Endodermal cell (in vitro differentiated cells): ENCODE measurements around the gene LCORL. TPM values are rescaled to one million over a fixed set of nuclear protein-coding genes. Genes with fewer than 3 reads are reported as not detected.

ENCODE experiments used
- DNase-seq: peaks from one replicate; pipeline ENCODE4 v3.0.0-alpha.2; 2017
- H3K27ac ChIP-seq: 2 replicates; pipeline ENCODE4 v1.5.1; 2013; ENCODE audit warnings: mild to moderate bottlenecking, low read depth, low read length, moderate library complexity
- H3K27me3 ChIP-seq: 2 replicates; pipeline ENCODE4 v1.6.1; 2013; ENCODE audit warnings: mild to moderate bottlenecking, low read length, moderate library complexity; ENCODE audit not compliant: insufficient read depth, control insufficient read depth, poor library complexity, severe bottlenecking
- H3K36me3 ChIP-seq: 2 replicates; pipeline ENCODE4 v1.7.0; 2013; ENCODE audit warnings: mild to moderate bottlenecking, low read length, moderate library complexity; ENCODE audit not compliant: control insufficient read depth, insufficient read depth
- H3K4me1 ChIP-seq: one replicate; pipeline ENCODE4 v1.7.0; 2013; ENCODE audit warnings: low read length; ENCODE audit not compliant: control insufficient read depth, insufficient read depth
- H3K4me3 ChIP-seq: 2 replicates; pipeline ENCODE4 v1.5.1; 2013; ENCODE audit warnings: mild to moderate bottlenecking, low read length, moderate library complexity
- H3K9ac ChIP-seq: 2 replicates; pipeline ENCODE4 v1.6.1; 2013; ENCODE audit warnings: mild to moderate bottlenecking, low read length, moderate library complexity; ENCODE audit not compliant: poor library complexity, severe bottlenecking; ENCODE audit errors: extremely low read depth
- H3K9me3 ChIP-seq: 2 replicates; pipeline ENCODE4 v1.6.1; 2013; ENCODE audit warnings: mild to moderate bottlenecking, low read length, moderate library complexity; ENCODE audit not compliant: control insufficient read depth
- H3K27ac Mint-ChIP-seq: 2 replicates; pipeline ENCODE4 v1.8.0; 2020; ENCODE audit warnings: mixed read lengths
- H3K27me3 Mint-ChIP-seq: 2 replicates; pipeline ENCODE4 v1.8.0; 2021; ENCODE audit warnings: mild to moderate bottlenecking, mixed read lengths; ENCODE audit not compliant: insufficient read depth
- H3K36me3 Mint-ChIP-seq: 2 replicates; pipeline ENCODE4 v1.8.0; 2020; ENCODE audit warnings: low read depth, mixed read lengths
- H3K4me1 Mint-ChIP-seq: 2 replicates; pipeline ENCODE4 v1.8.0; 2020; ENCODE audit warnings: mixed read lengths
- H3K4me3 Mint-ChIP-seq: 2 replicates; pipeline ENCODE4 v1.8.0; 2020; ENCODE audit warnings: mild to moderate bottlenecking, moderate library complexity, mixed read lengths
- H3K9me3 Mint-ChIP-seq: 2 replicates; pipeline ENCODE4 v1.8.0; 2020; ENCODE audit warnings: mild to moderate bottlenecking, mixed read lengths
- CTCF ChIP-seq: fragments of 200-600 bp; sonication (generic); conservative IDR thresholded peaks from 2 replicates; pipeline ENCODE4 v1.5.0; 2021; ENCODE audit warnings: antibody characterized with exemption, mild to moderate bottlenecking
- WGBS, 2 experiments: methylation state at CpG; one replicate each; pipeline versions ENCODE4 v1.1.5 to v1.1.7; 2013; ENCODE audit warnings: missing lambda C conversion rate in 2 of 2, mixed read lengths in 1 of 2; ENCODE audit not compliant: insufficient coverage in 1 of 2, insufficient read length in 1 of 2; 5-methylcytosine and 5-hydroxymethylcytosine counted together
- total RNA-seq, 2 donors: library from RNA; stranded (reverse); fragmentation: NEBNext Ultra II Directional in 1 of 2; extraction: Animal tissue kit (Norgen Biotek cat#: 25700) in 1 of 2; gene quantifications; 2 replicates in 1 of 2; 3 replicates in 1 of 2; pipeline ENCODE4 v1.2.1, GENCODE V29; 2021

LCORL gene
- total RNA-seq, 2 donors from 2014 or later = 20.4 to 34.5 TPM

GRCh38 chr4:17794730-17795129, 226.8 kb downstream of the LCORL start:
- DNase-seq = no peak
- TF ChIP-seq CTCF = no peak

More at GRCh38 chr4:17794730-17795129, 226.8 kb downstream of the LCORL start:
- no peak overlapping the region for H3K4me3 ChIP-seq
- H3K36me3 Mint-ChIP-seq = peaks cover 24% of the 10 kb centered on the region
- no peaks in the 10 kb centered on the region for H3K27me3 ChIP-seq
- H3K9me3 ChIP-seq = no peaks in the 10 kb centered on the region
- H3K9ac ChIP-seq = no peak overlapping the region
- H3K9me3 Mint-ChIP-seq = peaks cover 8% of the 10 kb centered on the region
- no peak overlapping the region for H3K27ac ChIP-seq
- H3K27ac Mint-ChIP-seq = no peak overlapping the region
- 71% methylated on average over 1 of the region's 1 CpG; no CpG with 5 or more reads in 1 of the 2 experiments for WGBS, 2 experiments
- peaks cover 4% of the 10 kb centered on the region for H3K4me1 ChIP-seq
- H3K27me3 Mint-ChIP-seq = no peaks in the 10 kb centered on the region
- H3K4me1 Mint-ChIP-seq = no peaks in the 10 kb centered on the region
- H3K4me3 Mint-ChIP-seq = no peak overlapping the region
- peaks cover 15% of the 10 kb centered on the region for H3K36me3 ChIP-seq

Other genes with a start within 250 kb of the LCORL start
- gene FAM184B, start 240.1 kb downstream of the LCORL start, total RNA-seq = under 1 TPM in 1 of 2 donors, not detected in 1; 0.07 TPM
- gene DCAF16, start 211.0 kb downstream of the LCORL start, total RNA-seq = 10 to 100 TPM; 52.0 to 63.1 TPM
- 10 to 100 TPM; 37.5 to 47.4 TPM for gene NCAPG, start 210.8 kb downstream of the LCORL start, total RNA-seq